HL-60 (cell line): ENCODE data around the gene TBC1D1.

ENCODE experiments used
- CTCF ChIP-seq: IDR thresholded peaks from one replicate; pipeline ENCODE4 v1.5.1; 2011; ENCODE audit warnings: low read length, control low read depth, inconsistent platforms; ENCODE audit not compliant: insufficient read depth
- GABPA ChIP-seq: IDR thresholded peaks from 2 replicates; pipeline ENCODE4 v1.6.1; 2012; ENCODE audit warnings: low read depth
- POLR2AphosphoS5 ChIP-seq: IDR thresholded peaks from 2 replicates; pipeline ENCODE4 v1.6.1; 2012; ENCODE audit warnings: low read depth
- REST ChIP-seq: IDR thresholded peaks from 2 replicates; pipeline ENCODE4 v1.6.1; 2012; ENCODE audit warnings: low read depth; ENCODE audit not compliant: insufficient replicate concordance
- SPI1 ChIP-seq: IDR thresholded peaks from 2 replicates; pipeline ENCODE4 v1.6.1; 2012; ENCODE audit warnings: low read depth, mild to moderate bottlenecking, borderline replicate concordance

- no peak for TF ChIP-seq CTCF
- no peak for TF ChIP-seq POLR2AphosphoS5
- no peak for TF ChIP-seq GABPA
- TF ChIP-seq SPI1 = no peak
- TF ChIP-seq REST = no peak
These were observed 5.9 kb upstream of the TBC1D1 start for GRCh38 chr4:37884855-37885487.
